AG09309 (cell line): ENCODE measurements around the gene PRKAR1B.

Experiments used
- DNase-seq: peaks from one replicate; pipeline ENCODE4 v3.0.0-alpha.2; 2010; ENCODE audit warnings: low read depth
- H3K4me3 ChIP-seq: 2 replicates; pipeline ENCODE4 v1.5.1; 2011; ENCODE audit warnings: mild to moderate bottlenecking, low read depth, low read length, moderate library complexity; ENCODE audit not compliant: control insufficient read depth
- CTCF ChIP-seq: IDR thresholded peaks from 2 replicates; pipeline ENCODE4 v1.5.1; 2011; ENCODE audit warnings: mild to moderate bottlenecking, low read depth, low read length, inconsistent platforms; ENCODE audit not compliant: insufficient read depth, control insufficient read depth; ENCODE audit errors: missing control alignments

Gene PRKAR1B

GRCh38 chr7:627661-628401 lies 99.2 kb downstream of the PRKAR1B start:
- no peak for DNase-seq
- TF ChIP-seq CTCF: no peak

GRCh38 chr7:625376-625971 lies 101.6 kb downstream of the PRKAR1B start:
- no peak for DNase-seq
- TF ChIP-seq CTCF: no peak
- no peak overlapping the region for H3K4me3 ChIP-seq

More at GRCh38 chr7:627661-628401, 99.2 kb downstream of the PRKAR1B start:
- no peak overlapping the region for H3K4me3 ChIP-seq

GRCh38 chr7:623464-623863 lies 103.6 kb downstream of the PRKAR1B start:
- no peak for TF ChIP-seq CTCF
- H3K4me3 ChIP-seq: no peak overlapping the region
- DNase-seq: no peak

- DNase-seq: no peak
- no peak for TF ChIP-seq CTCF
- H3K4me3 ChIP-seq: no peak overlapping the region
Observed at GRCh38 chr7:621572-622285, 105.4 kb downstream of the PRKAR1B start.

- DNase-seq: no peak
- no peak for TF ChIP-seq CTCF
- H3K4me3 ChIP-seq: no peak overlapping the region
Observed at GRCh38 chr7:620885-621284, 106.2 kb downstream of the PRKAR1B start.

- no peak for DNase-seq
- no peak overlapping the region for H3K4me3 ChIP-seq
- no peak for TF ChIP-seq CTCF
Observed at GRCh38 chr7:620056-620455, 107.0 kb downstream of the PRKAR1B start.
